Measurements from ENCODE around the gene JCHAIN. TPM values are rescaled to one million over a fixed set of nuclear protein-coding genes. Genes with fewer than 3 reads are reported as not detected.
A peak's percentile ranks its signal among the peaks of the same experiment; 100 is the strongest.
"Not testable (repeated sequence)": the region's sequence is repeated elsewhere in the genome, so short reads cannot be mapped to it uniquely, and the experiment has no call there.

Gene JCHAIN
- total and polyA plus RNA-seq, 4 donors = 18.3 to 276 (median 111) TPM

DNA sequence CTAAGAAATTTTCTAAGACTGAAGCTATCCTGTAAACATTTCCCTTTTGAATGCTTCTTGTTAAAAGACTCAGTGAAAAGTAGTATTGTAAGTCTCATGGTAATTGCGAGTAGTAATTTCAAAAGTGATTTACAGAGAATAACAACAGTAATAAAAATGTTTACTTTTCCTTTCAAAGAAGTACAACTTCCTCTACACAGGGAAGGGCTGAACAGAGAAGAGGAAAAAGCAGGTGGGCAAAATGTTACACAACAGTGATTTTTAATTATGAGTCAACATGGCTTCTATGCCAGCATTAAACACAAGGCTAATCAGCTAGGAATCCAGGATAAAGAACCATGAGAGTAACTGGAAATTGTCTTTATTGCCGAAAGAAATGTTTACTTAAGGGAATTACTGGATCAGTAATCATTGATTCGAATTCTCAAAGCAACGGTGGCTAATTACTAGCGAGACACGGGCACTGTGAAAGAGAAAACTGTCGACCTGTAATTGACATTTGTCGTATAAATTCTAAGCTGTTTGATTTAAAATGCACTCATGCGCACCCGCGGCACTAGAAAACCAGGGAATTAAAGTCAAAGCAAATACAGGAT is 37.4 kb upstream of the JCHAIN start:
- Histone ChIP-seq H3K9me3 (ENCODE audit: control insufficient read depth in 4 of 4, insufficient read depth in 3 of 4, low read length in 3 of 4) (no peaks in the 10 kb centered on the region), H3K9ac (ENCODE audit: insufficient read depth in 1 of 2, low read length in 2 of 2) (peak overlapping the region; percentile 83 to 90), H3K27ac (ENCODE audit: low read depth in 1 of 2, low read length in 1 of 2) (peak overlapping the region; percentile 98), H3K4me1 (ENCODE audit: control insufficient read depth in 5 of 5, insufficient read depth in 5 of 5, low read length in 5 of 5) (peaks cover 0 to 21% (median 5%) of the 10 kb centered on the region in 5 donors), H3K27me3 (ENCODE audit: control insufficient read depth in 3 of 3, insufficient read depth in 3 of 3, low read length in 2 of 3) (no peaks in the 10 kb centered on the region), H3K36me3 (ENCODE audit: control insufficient read depth in 4 of 4, insufficient read depth in 4 of 4, low read length in 4 of 4) (no peaks in the 10 kb centered on the region), H3K4me3 (peak overlapping the region; percentile 80)
- 2 to 5% methylated on average over 11 of the region's 11 CpGs for WGBS, 2 donors
- TF ChIP-seq, protein P1, sequence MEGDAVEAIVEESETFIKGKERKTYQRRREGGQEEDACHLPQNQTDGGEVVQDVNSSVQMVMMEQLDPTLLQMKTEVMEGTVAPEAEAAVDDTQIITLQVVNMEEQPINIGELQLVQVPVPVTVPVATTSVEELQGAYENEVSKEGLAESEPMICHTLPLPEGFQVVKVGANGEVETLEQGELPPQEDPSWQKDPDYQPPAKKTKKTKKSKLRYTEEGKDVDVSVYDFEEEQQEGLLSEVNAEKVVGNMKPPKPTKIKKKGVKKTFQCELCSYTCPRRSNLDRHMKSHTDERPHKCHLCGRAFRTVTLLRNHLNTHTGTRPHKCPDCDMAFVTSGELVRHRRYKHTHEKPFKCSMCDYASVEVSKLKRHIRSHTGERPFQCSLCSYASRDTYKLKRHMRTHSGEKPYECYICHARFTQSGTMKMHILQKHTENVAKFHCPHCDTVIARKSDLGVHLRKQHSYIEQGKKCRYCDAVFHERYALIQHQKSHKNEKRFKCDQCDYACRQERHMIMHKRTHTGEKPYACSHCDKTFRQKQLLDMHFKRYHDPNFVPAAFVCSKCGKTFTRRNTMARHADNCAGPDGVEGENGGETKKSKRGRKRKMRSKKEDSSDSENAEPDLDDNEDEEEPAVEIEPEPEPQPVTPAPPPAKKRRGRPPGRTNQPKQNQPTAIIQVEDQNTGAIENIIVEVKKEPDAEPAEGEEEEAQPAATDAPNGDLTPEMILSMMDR (IDR thresholded peaks at IDR 0.05; ENCODE audit: control extremely low read depth, extremely low read depth) = no peak
- ATAC-seq (ENCODE audit: insufficient read depth, low FRiP score) (no peak), DNase-seq (peak in 2 of 3 donors; percentile 46 to 57)

DNA sequence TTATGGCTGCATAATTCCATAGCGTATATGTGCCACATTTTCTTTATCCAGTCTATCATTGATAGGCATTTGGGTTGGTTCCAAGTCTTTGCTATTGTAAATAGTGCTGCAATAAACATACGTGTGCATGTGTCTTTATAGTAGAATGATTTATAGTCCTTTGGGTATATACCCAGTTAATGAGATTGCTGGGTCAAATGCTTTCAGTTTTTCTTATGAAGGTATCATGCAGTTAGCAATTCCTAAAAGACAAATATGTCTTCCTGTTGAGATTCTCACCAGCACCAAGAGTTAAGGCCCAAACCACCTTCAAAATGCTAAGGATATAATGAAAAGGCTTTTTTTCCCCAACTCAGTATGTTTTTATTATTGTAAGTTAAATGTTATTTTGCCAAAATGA is 36.3 kb upstream of the JCHAIN start:
- not testable (repeated sequence) for H3K27me3 ChIP-seq (ENCODE audit: control insufficient read depth in 3 of 3, insufficient read depth in 3 of 3, low read length in 2 of 3); H3K9ac ChIP-seq (ENCODE audit: insufficient read depth in 1 of 2, low read length in 2 of 2); ATAC-seq (ENCODE audit: insufficient read depth, low FRiP score); H3K36me3 ChIP-seq (ENCODE audit: control insufficient read depth in 4 of 4, insufficient read depth in 4 of 4, low read length in 4 of 4); H3K27ac ChIP-seq (ENCODE audit: low read depth in 1 of 2, low read length in 1 of 2); H3K4me3 ChIP-seq; H3K9me3 ChIP-seq (ENCODE audit: control insufficient read depth in 4 of 4, insufficient read depth in 3 of 4, low read length in 3 of 4); DNase-seq
- 74 to 89% methylated on average over 2 of the region's 2 CpGs for WGBS, 2 donors
- peaks cover 0 to 21% (median 5%) of the 10 kb centered on the region in 5 donors for H3K4me1 ChIP-seq (ENCODE audit: control insufficient read depth in 5 of 5, insufficient read depth in 5 of 5, low read length in 5 of 5)

DNA sequence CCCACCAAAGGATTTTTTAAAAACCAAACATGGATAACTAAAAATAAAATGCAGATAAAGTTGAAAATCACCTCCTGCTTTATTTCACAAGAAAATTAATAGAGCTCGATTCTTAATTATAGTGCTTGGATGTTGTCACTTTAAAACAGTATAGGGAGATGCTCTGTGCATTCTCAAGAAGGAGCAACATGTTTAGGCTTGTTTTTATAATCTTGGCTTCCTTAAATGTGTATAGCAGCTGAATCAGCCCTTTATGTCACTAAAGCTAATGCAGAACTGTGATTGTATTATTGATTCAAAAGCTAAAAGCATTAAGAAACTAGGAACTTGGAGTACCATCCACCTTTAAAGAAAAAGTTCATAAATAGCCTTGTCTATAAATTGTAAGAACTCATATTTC is 35.0 kb upstream of the JCHAIN start:
- H3K4me1 ChIP-seq (ENCODE audit: control insufficient read depth in 5 of 5, insufficient read depth in 5 of 5, low read length in 5 of 5) = peaks cover 0 to 14% (median 1%) of the 10 kb centered on the region in 5 donors
- ATAC-seq (ENCODE audit: insufficient read depth, low FRiP score) = no peak
- WGBS, 2 donors = 87 to 92% methylated on average over 1 of the region's 1 CpG

DNA sequence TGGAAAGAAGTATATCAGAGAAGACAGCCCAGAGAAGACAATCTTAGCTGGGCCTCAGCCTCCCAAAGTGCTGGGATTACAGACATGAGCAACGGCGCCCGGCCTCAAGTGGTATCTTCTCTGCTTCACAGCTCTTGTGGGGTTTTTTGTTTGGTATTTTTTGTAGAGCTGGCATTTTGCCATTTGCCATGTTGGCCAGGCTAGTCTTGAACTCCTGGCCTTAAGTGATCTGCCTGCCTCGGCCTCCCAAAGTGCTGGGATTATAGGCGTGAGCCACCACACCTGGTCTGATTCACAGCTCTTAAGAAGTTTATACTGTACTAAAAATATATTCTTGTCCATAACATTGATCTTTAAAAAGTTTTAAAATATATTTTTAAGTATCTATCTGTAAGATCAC is 34.4 kb upstream of the JCHAIN start:
- 89 to 93% methylated on average over 5 of the region's 5 CpGs for WGBS, 2 donors
- Histone ChIP-seq H3K36me3 (ENCODE audit: control insufficient read depth in 4 of 4, insufficient read depth in 4 of 4, low read length in 4 of 4) (no peaks in the 10 kb centered on the region), H3K9me3 (ENCODE audit: control insufficient read depth in 4 of 4, insufficient read depth in 3 of 4, low read length in 3 of 4) (no peaks in the 10 kb centered on the region), H3K4me3 (no peak overlapping the region), H3K4me1 (ENCODE audit: control insufficient read depth in 5 of 5, insufficient read depth in 5 of 5, low read length in 5 of 5) (peaks cover 0 to 10% (median 0%) of the 10 kb centered on the region in 5 donors), H3K27ac (ENCODE audit: low read depth in 1 of 2, low read length in 1 of 2) (no peak overlapping the region), H3K27me3 (ENCODE audit: control insufficient read depth in 3 of 3, insufficient read depth in 3 of 3, low read length in 2 of 3) (no peaks in the 10 kb centered on the region), H3K9ac (ENCODE audit: insufficient read depth in 1 of 2, low read length in 2 of 2) (no peak overlapping the region)
- TF ChIP-seq, protein P1 (IDR thresholded peaks at IDR 0.05; ENCODE audit: control extremely low read depth, extremely low read depth) = no peak
- DNase-seq = no peak
- ATAC-seq (ENCODE audit: insufficient read depth, low FRiP score) = no peak

More for the DNA sequence above, 35.0 kb upstream of the JCHAIN start:
- DNase-seq = no peak
- Histone ChIP-seq H3K9ac (ENCODE audit: insufficient read depth in 1 of 2, low read length in 2 of 2) (no peak overlapping the region), H3K4me3 (no peak overlapping the region), H3K9me3 (ENCODE audit: control insufficient read depth in 4 of 4, insufficient read depth in 3 of 4, low read length in 3 of 4) (no peaks in the 10 kb centered on the region), H3K27me3 (ENCODE audit: control insufficient read depth in 3 of 3, insufficient read depth in 3 of 3, low read length in 2 of 3) (no peaks in the 10 kb centered on the region), H3K36me3 (ENCODE audit: control insufficient read depth in 4 of 4, insufficient read depth in 4 of 4, low read length in 4 of 4) (no peaks in the 10 kb centered on the region), H3K27ac (ENCODE audit: low read depth in 1 of 2, low read length in 1 of 2) (no peak overlapping the region)
- TF ChIP-seq, protein P1 (IDR thresholded peaks at IDR 0.05; ENCODE audit: control extremely low read depth, extremely low read depth) = no peak

DNA sequence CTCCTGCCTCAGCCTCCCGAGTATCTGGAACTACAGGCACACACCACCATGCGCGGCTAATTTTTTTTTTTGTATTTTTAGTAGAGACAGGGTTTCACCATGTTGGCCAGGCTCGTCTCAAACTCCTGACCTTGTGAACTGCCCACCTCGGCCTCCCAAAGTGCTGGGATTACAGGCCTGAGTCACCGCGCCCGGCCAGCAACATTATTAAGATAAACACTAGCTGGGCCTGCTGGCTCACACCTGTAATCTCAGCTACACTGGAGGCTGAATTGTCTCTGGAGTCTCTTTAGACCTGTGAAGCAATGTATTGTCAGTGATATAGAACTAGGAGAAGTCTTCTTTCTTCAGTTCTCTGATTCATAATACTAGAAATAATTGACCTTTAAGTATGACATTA is 32.1 kb upstream of the JCHAIN start:
- H3K36me3 ChIP-seq (ENCODE audit: control insufficient read depth in 4 of 4, insufficient read depth in 4 of 4, low read length in 4 of 4); H3K9me3 ChIP-seq (ENCODE audit: control insufficient read depth in 4 of 4, insufficient read depth in 3 of 4, low read length in 3 of 4); DNase-seq; H3K4me1 ChIP-seq (ENCODE audit: control insufficient read depth in 5 of 5, insufficient read depth in 5 of 5, low read length in 5 of 5); H3K27me3 ChIP-seq (ENCODE audit: control insufficient read depth in 3 of 3, insufficient read depth in 3 of 3, low read length in 2 of 3); H3K4me3 ChIP-seq; H3K27ac ChIP-seq (ENCODE audit: low read depth in 1 of 2, low read length in 1 of 2); H3K9ac ChIP-seq (ENCODE audit: insufficient read depth in 1 of 2, low read length in 2 of 2); ATAC-seq (ENCODE audit: insufficient read depth, low FRiP score): not testable (repeated sequence)
- 90% methylated on average over 8 of the region's 8 CpGs for WGBS, 2 donors

DNA sequence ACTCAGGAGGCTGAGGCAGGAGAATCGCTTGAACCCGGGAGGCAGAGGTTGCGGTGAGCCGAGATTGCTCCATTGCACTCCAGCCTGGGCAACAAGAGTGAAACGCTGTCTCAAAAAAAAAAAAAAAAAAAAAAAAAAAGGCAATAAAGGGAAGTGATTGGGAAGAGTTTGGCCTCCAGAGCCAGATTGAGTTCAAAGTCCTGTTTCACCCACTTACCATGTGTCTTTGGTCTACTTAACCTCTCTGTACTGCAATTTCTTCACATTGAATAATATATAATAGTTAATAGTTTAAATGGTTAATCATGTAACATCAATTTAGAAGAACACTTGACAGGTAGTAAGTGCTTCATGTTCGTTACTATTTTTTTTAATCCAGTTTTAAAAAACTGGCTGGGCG is 28.3 kb upstream of the JCHAIN start:
- H3K27me3 ChIP-seq (ENCODE audit: control insufficient read depth in 3 of 3, insufficient read depth in 3 of 3, low read length in 2 of 3); H3K9ac ChIP-seq (ENCODE audit: insufficient read depth in 1 of 2, low read length in 2 of 2); DNase-seq; H3K9me3 ChIP-seq (ENCODE audit: control insufficient read depth in 4 of 4, insufficient read depth in 3 of 4, low read length in 3 of 4); H3K36me3 ChIP-seq (ENCODE audit: control insufficient read depth in 4 of 4, insufficient read depth in 4 of 4, low read length in 4 of 4); H3K27ac ChIP-seq (ENCODE audit: low read depth in 1 of 2, low read length in 1 of 2); ATAC-seq (ENCODE audit: insufficient read depth, low FRiP score); H3K4me3 ChIP-seq: not testable (repeated sequence)
- 90 to 95% methylated on average over 7 of the region's 7 CpGs for WGBS, 2 donors
- peaks cover 3 to 14% (median 6%) of the 10 kb centered on the region in 5 donors for H3K4me1 ChIP-seq (ENCODE audit: control insufficient read depth in 5 of 5, insufficient read depth in 5 of 5, low read length in 5 of 5)

All from lung (tissue), 12 donors.